Suprapubic skin (tissue), 4 donors: ENCODE data around the gene KCNRG.
A peak's percentile ranks its signal among the peaks of the same experiment; 100 is the strongest.

Experiments
- CTCF ChIP-seq, 2 donors: fragments of 200-600 bp in 1 of 2; fragments of 450-650 bp in 1 of 2; sonication (generic) in 1 of 2; IDR thresholded peaks; one replicate each; pipeline ENCODE4 v1.5.1; 2016 to 2019; ENCODE audit warnings: antibody characterized with exemption in 2 of 2, mild to moderate bottlenecking in 1 of 2, moderate library complexity in 1 of 2
- EP300 ChIP-seq: sonication (generic); formaldehyde crosslinking; IDR thresholded peaks from one replicate; pipeline ENCODE4 v1.6.1; 2017; ENCODE audit warnings: antibody characterized with exemption
- POLR2A ChIP-seq, 2 donors: fragments of 450-650 bp; IDR thresholded peaks; one replicate each; pipeline ENCODE4 v1.6.1; 2017; ENCODE audit warnings: antibody characterized with exemption in 2 of 2, mild to moderate bottlenecking in 2 of 2, moderate library complexity in 2 of 2
- POLR2AphosphoS5 ChIP-seq, 3 donors: sonication (generic); formaldehyde crosslinking; IDR thresholded peaks; one replicate each; pipeline ENCODE4 v1.6.1; 2017; ENCODE audit warnings: antibody characterized with exemption in 3 of 3

GRCh38 chr13:49996161-49996915 is 18.9 kb upstream of the KCNRG start:
- TF ChIP-seq CTCF (IDR thresholded peaks at IDR 0.05), result no peak
- TF ChIP-seq POLR2A (IDR thresholded peaks at IDR 0.05), result peak; percentile 60 to 63
- TF ChIP-seq EP300, result no peak
- TF ChIP-seq POLR2AphosphoS5 (IDR thresholded peaks at IDR 0.05), result peak in 2 of 3 donors; percentile 45 to 86
